Activated CD8-positive, alpha-beta memory T cell treated with anti-CD3 and anti-CD28 coated beads, Interleukin-2, amount 50 U/mL, for 48 hours (primary cell): Measurements from ENCODE around the gene UBFD1.
A peak's percentile ranks its signal among the peaks of the same experiment; 100 is the strongest.
"Not testable (repeated sequence)": the region's sequence is repeated elsewhere in the genome, so short reads cannot be mapped to it uniquely, and the experiment has no call there.

Experiments
- DNase-seq: peaks from one replicate; pipeline ENCODE4 v3.0.0-alpha.2; 2020

Gene UBFD1, protein sequence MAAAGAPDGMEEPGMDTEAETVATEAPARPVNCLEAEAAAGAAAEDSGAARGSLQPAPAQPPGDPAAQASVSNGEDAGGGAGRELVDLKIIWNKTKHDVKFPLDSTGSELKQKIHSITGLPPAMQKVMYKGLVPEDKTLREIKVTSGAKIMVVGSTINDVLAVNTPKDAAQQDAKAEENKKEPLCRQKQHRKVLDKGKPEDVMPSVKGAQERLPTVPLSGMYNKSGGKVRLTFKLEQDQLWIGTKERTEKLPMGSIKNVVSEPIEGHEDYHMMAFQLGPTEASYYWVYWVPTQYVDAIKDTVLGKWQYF

GRCh38 chr16:23556881-23557778 is at the start of gene UBFD1, which contains the start of gene EARS2:
TSS of gene UBFD1 (plus strand) at chr16:23557727. CDS start at chr16:23557743, 16 bp downstream.
TSS of gene EARS2 (minus strand) at chr16:23557350. CDS start at chr16:23557343, 7 bp downstream.
- peak; percentile 99 for DNase-seq

DNA sequence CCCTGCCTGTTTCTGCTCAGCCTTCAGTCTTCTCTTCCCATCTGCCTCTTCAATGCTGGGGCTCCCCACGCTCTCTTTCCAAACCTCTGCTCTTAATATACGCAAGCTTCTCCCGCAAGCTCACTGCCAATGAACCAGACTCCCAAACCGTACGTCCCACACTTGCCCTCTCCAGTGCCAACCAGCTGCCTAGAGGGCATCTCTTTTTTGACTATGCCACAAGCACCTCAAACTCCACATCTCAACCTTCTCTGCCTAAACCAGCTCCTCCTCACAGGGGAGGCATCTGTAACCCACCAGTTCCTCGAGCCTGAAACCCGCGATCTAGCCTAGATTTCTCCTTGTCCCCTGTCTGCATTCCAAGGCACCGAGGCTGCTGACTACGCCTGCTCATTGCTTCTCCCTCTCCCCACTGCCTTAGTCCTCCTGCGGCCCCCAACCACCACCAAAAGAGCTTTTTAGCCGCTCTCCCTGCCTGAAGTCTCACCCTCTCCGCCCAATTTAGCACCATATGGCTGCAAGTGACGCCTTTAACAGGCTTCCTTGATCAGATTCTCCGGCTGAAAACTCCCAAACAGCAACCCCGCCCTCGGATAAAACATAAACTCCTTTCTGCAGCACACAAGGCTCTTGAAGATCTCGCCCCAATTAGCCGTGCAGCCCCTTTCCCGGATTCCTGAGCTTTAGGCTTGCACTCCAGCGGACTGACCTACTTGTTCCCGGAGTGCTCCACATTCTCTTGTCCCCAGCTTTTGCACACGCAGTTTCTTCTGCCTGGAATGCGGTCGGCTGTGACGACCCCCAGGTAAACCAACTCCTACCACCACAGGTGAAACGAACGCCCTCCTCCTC is 48.7 kb upstream of the UBFD1 start:
- DNase-seq: no peak

DNA sequence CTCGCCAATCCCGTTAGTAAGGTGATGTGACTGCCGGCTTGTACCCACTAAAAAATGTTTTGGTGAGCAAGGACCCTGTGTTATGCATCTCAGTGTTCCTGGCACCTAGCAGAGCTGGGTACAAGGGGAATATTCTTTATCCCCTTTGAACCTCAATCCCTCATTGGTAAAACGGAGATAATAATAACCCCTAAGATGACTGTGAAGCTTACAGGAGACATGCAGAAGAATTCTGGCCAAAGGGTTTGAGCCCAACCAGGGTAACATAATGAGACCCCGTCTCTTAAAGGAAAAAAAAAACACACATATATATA is 48.1 kb upstream of the UBFD1 start:
- no peak for DNase-seq

GRCh38 chr16:23509782-23510163 is 47.8 kb upstream of the UBFD1 start:
- peak; percentile 65 for DNase-seq

GRCh38 chr16:23510164-23510914 is 47.2 kb upstream of the UBFD1 start, which contains the start of gene GGA2:
TSS of gene GGA2 (minus strand) at chr16:23510494. CDS start at chr16:23510411, 83 bp downstream.
- peak; percentile 92 for DNase-seq

DNA sequence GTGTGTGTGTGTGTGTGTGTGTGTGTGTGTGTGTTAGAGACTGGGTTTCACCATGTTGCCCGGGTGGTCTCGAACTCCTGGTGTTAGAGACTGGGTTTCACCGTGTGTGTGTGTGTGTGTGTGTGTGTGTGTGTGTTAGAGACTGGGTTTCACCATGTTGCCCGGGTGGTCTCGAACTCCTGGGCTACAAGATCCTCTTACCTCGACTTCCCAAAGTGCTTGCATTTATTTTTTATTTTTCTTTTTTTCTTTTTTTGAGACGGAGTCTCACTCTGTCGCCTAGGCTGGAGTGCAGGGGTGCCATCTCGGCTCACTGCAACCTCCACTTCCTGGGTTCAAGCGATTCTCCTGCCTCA is 46.6 kb upstream of the UBFD1 start:
- not testable (repeated sequence) for DNase-seq

GRCh38 chr16:23511731-23512130 is 45.8 kb upstream of the UBFD1 start:
- no peak for DNase-seq

GRCh38 chr16:23512168-23512695 is 45.3 kb upstream of the UBFD1 start:
- DNase-seq: no peak

- no peak for DNase-seq
Measured at GRCh38 chr16:23514381-23515152, 43.0 kb upstream of the UBFD1 start.

- no peak for DNase-seq
Measured at GRCh38 chr16:23515881-23516280, 41.6 kb upstream of the UBFD1 start.

- DNase-seq: no peak
Measured at GRCh38 chr16:23516366-23517137, 41.0 kb upstream of the UBFD1 start.

- no peak for DNase-seq
Measured at GRCh38 chr16:23518435-23518891, 39.1 kb upstream of the UBFD1 start.

GRCh38 chr16:23519282-23519681 is 38.2 kb upstream of the UBFD1 start:
- no peak for DNase-seq

- DNase-seq: no peak
Measured at GRCh38 chr16:23520500-23520899, 37.0 kb upstream of the UBFD1 start.

DNA sequence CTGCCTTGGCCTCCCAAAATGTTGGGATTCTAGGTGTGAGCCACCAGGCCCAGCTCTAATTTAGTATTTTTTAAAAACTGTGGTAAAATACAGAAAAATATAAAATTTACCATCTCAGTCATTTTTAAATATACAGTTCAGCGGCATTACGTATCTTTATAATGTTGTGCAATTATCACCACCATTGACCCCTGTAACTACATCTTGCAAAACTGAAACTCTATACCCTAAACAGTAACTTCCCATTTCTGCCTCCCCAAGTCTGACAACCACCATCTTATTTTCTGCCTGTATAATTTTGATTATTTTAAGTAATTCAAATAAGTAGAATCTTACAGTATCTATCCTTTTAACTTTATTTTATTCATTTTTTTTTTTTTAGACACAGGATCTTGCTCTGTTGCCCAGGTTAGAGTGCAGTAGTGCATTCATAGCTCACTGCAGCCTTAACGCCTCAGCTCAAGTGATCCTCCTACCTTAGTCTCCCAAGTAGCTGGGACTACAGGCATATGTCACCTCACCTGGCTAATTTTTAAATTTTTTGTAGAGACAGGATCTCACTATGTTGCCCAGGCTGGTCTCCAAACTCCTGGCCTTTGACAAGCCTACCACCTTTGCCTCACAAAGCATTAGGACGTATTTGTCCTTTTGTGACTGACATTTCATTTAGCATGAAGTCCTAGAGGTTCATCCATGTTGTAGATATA is 36.3 kb upstream of the UBFD1 start:
- DNase-seq: no peak

- DNase-seq: no peak
Measured at GRCh38 chr16:23521965-23522364, 35.6 kb upstream of the UBFD1 start.

DNA sequence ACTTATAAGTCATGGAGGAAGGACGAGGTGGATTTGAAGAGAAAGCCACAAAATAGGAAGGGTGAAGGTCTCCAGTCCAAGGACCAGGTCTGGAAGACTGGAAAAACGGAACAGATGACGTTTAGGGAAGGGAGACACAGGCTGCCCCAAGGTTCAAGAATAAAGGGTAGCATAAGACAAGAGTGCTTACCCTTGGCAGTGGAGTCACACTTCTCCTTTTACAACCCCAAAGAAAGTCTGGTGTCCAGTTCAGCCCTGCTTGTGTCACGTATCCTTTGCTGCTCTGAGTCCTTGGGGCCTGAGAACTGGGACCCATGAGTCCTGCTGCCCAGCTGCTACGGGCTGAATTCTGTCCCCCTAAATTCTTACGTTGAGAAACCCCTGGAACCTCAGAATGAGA is 34.2 kb upstream of the UBFD1 start:
- no peak for DNase-seq

GRCh38 chr16:23523876-23524385 is 33.6 kb upstream of the UBFD1 start:
- no peak for DNase-seq

DNA sequence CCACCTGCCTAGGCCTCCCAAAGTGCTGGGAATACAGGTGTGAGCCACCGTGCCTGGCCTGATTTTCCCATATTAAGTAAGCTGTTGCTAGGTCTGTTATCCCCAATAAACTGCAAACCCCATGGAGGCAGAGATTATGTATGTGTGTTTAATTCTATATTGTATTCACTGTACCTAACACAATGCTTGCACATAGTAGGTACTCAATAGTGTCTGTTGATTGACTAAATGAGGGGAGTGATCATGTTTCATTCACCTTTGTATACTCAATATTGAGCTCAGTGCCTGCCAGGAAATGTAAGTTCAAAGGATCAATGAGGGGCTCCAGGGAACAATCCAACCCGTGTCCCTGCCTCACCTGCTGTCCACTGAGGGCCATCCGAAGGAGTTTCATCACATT is 32.6 kb upstream of the UBFD1 start:
- DNase-seq: no peak
